HEK293T (cell line): ENCODE measurements around the gene MAP4K4.

Experiments
- CTCF ChIA-PET: fragments of 350-600 bp; formaldehyde crosslinking; extraction: SDS; loops from one replicate; lab custom pipeline; 2021; ENCODE audit warnings: antibody characterized with exemption, inconsistent platforms; lab: Yijun Ruan, JAX
- POLR2A ChIA-PET: fragments of 350-600 bp; formaldehyde crosslinking; extraction: SDS; loops from one replicate; lab custom pipeline; 2020; ENCODE audit warnings: antibody characterized with exemption, inconsistent platforms; lab: Yijun Ruan, JAX
- DNase-seq: peaks from one replicate; pipeline ENCODE4 v3.0.0; 2012; ENCODE audit warnings: mixed read lengths; ENCODE audit errors: extremely low spot score
- ARNT ChIP-seq: fragments of 450-650 bp; IDR thresholded peaks from 2 replicates; pipeline ENCODE4 v1.6.1; 2017; ENCODE audit warnings: mild to moderate bottlenecking
- BHLHE40 ChIP-seq: fragments of 450-650 bp; IDR thresholded peaks from 2 replicates; pipeline ENCODE4 v1.6.1; 2016; ENCODE audit warnings: mild to moderate bottlenecking, moderate library complexity, borderline replicate concordance
- CTBP1 ChIP-seq: fragments of 450-650 bp; IDR thresholded peaks from 2 replicates; pipeline ENCODE4 v1.6.1; 2016; ENCODE audit warnings: borderline replicate concordance
- ELF4 ChIP-seq: fragments of 450-650 bp; IDR thresholded peaks from 2 replicates; pipeline ENCODE4 v1.6.1; 2017; ENCODE audit warnings: antibody characterized with exemption
- FOXA1 ChIP-seq: fragments of 450-650 bp; IDR thresholded peaks from 2 replicates; pipeline ENCODE4 v1.6.1; 2016; ENCODE audit warnings: mild to moderate bottlenecking
- FOXK2 ChIP-seq: fragments of 450-650 bp; IDR thresholded peaks from 2 replicates; pipeline ENCODE4 v1.6.1; 2016; ENCODE audit warnings: mild to moderate bottlenecking
- FOXM1 ChIP-seq: fragments of 450-650 bp; IDR thresholded peaks from 2 replicates; pipeline ENCODE4 v1.6.1; 2017; ENCODE audit warnings: mild to moderate bottlenecking, borderline replicate concordance
- HDGF ChIP-seq: fragments of 450-650 bp; IDR thresholded peaks from 2 replicates; pipeline ENCODE4 v1.6.1; 2017; ENCODE audit warnings: antibody characterized with exemption, borderline replicate concordance
- L3MBTL2 ChIP-seq: fragments of 450-650 bp; conservative IDR thresholded peaks from 2 replicates; pipeline ENCODE4 v1.6.1; 2016; ENCODE audit warnings: mild to moderate bottlenecking
- LEF1 ChIP-seq: fragments of 450-650 bp; IDR thresholded peaks from 2 replicates; pipeline ENCODE4 v1.6.1; 2017; ENCODE audit warnings: mild to moderate bottlenecking, borderline replicate concordance
- NFRKB ChIP-seq: fragments of 450-650 bp; IDR thresholded peaks from 2 replicates; pipeline ENCODE4 v1.6.1; 2016; ENCODE audit warnings: mild to moderate bottlenecking, moderate library complexity
- SP1 ChIP-seq: fragments of 450-650 bp; IDR thresholded peaks from 2 replicates; pipeline ENCODE4 v1.6.1; 2017
- SUZ12 ChIP-seq: fragments of 450-650 bp; IDR thresholded peaks from 2 replicates; pipeline ENCODE4 v1.6.1; 2016; ENCODE audit warnings: mild to moderate bottlenecking
- TARDBP ChIP-seq: fragments of 450-650 bp; IDR thresholded peaks from 2 replicates; pipeline ENCODE4 v1.6.1; 2016
- ZNF384 ChIP-seq: fragments of 450-650 bp; IDR thresholded peaks from 2 replicates; pipeline ENCODE4 v1.6.1; 2016
- TF ChIP-seq, protein P1 (sequence below): fragments of 450-650 bp; IDR thresholded peaks from 2 replicates; pipeline ENCODE4 v1.6.1; 2016

The MAP4K4 gene

GRCh38 chr2:101869527-101869926 is 172.0 kb downstream of the MAP4K4 start:
- DNase-seq = no peak
- POLR2A ChIA-PET = no interaction called here
- CTCF ChIA-PET = interaction anchor here (0.5 to 0.6 kb wide), 2 partner anchors 14 to 1518 kb away, joined by 3 read pairs; no protein-coding TSS in a partner anchor
- TF ChIP-seq ARNT (no peak), SP1 (no peak), FOXA1 (no peak), FOXM1 (no peak), L3MBTL2 (no peak), HDGF (no peak), FOXK2 (no peak), ELF4 (no peak), NFRKB (no peak), CTBP1 (no peak)
- TF ChIP-seq, protein P1, sequence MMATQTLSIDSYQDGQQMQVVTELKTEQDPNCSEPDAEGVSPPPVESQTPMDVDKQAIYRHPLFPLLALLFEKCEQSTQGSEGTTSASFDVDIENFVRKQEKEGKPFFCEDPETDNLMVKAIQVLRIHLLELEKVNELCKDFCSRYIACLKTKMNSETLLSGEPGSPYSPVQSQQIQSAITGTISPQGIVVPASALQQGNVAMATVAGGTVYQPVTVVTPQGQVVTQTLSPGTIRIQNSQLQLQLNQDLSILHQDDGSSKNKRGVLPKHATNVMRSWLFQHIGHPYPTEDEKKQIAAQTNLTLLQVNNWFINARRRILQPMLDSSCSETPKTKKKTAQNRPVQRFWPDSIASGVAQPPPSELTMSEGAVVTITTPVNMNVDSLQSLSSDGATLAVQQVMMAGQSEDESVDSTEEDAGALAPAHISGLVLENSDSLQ = no peak

DNA sequence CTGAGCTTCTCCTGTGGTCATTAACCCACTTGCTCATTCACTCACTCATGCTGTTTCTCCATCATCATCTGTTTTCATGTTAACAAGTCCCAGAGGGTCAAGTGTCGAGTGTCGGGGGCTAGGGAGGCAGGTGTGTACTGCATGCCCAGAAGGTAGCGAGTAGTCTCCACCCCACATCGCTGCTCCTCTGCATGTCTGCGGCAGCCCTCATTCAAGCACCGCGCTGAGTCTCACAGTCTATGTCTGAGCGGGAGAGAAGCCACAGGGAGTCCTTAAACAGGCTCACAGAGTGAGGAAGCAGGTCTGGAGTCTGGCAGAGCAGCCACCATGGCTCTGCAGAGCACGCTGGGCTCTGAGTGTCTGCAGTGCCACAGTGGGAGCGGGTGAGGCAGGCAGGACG is 172.9 kb downstream of the MAP4K4 start:
- POLR2A ChIA-PET = no interaction called here
- DNase-seq = no peak
- CTCF ChIA-PET = interaction anchor here (2.5 kb wide), 1 partner anchor 13 kb away, joined by 5 read pairs; no protein-coding TSS in a partner anchor
- no peak for TF ChIP-seq FOXK2

GRCh38 chr2:101871480-101871879 is 174.0 kb downstream of the MAP4K4 start:
- no peak for DNase-seq
- ChIA-PET CTCF (interaction anchor here (0.6 to 2.5 kb wide), 2 partner anchors 12 to 529 kb away, joined by 4 to 5 read pairs; no protein-coding TSS in a partner anchor), POLR2A (no interaction called here)
- TF ChIP-seq CTBP1 = no peak
- TF ChIP-seq TARDBP = no peak
- no peak for TF ChIP-seq HDGF
- no peak for TF ChIP-seq SUZ12
- TF ChIP-seq BHLHE40 = no peak

DNA sequence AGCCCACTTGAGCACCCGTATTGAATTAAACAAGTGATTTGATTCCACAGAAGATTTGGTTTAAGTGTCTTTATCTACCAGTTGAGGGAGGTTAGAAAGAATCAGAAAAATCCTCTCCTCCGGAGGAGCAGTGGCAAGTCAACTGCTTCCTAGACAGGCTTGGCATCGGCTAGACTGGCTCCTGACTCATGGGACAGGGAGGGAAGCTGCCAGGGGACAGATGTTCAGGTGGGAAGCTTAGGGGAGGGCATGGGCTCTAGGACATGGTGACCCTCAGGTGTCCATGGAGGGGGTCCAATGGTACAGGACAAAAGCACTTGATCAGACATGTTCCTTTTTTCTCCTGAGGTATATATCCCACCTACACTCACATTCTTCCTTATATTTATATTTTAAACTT is 175.0 kb downstream of the MAP4K4 start:
- TF ChIP-seq ZNF384 (no peak), SUZ12 (no peak), ELF4 (no peak), FOXK2 (no peak), TARDBP (no peak), ARNT (no peak), FOXA1 (no peak), FOXM1 (no peak), SP1 (no peak), BHLHE40 (no peak), CTBP1 (no peak), NFRKB (no peak)
- TF ChIP-seq, protein P1 = no peak
- no peak for DNase-seq
- ChIA-PET CTCF (interaction anchor here (0.6 to 2.5 kb wide), 3 partner anchors 11 to 361 kb away, joined by 4 to 9 read pairs (median 5); no protein-coding TSS in a partner anchor), POLR2A (no interaction called here)

- no peak for TF ChIP-seq SP1
- no peak for TF ChIP-seq ELF4
- no peak for TF ChIP-seq LEF1
- TF ChIP-seq SUZ12 = no peak
- TF ChIP-seq, protein P1 = no peak
- TF ChIP-seq NFRKB = no peak
- no peak for TF ChIP-seq ZNF384
- TF ChIP-seq ARNT = no peak
- TF ChIP-seq FOXM1 = no peak
- no peak for TF ChIP-seq FOXA1
- no peak for TF ChIP-seq BHLHE40
- no peak for TF ChIP-seq HDGF
- no peak for TF ChIP-seq L3MBTL2
- peak; percentile 17 for DNase-seq
- POLR2A ChIA-PET = no interaction called here
- CTCF ChIA-PET = no interaction called here
Observed at GRCh38 chr2:101873543-101873942, 176.0 kb downstream of the MAP4K4 start.

- ChIA-PET CTCF (no interaction called here), POLR2A (no interaction called here)
- DNase-seq = no peak
- no peak for TF ChIP-seq FOXM1
Observed at GRCh38 chr2:101874069-101874468, 176.6 kb downstream of the MAP4K4 start.

DNA sequence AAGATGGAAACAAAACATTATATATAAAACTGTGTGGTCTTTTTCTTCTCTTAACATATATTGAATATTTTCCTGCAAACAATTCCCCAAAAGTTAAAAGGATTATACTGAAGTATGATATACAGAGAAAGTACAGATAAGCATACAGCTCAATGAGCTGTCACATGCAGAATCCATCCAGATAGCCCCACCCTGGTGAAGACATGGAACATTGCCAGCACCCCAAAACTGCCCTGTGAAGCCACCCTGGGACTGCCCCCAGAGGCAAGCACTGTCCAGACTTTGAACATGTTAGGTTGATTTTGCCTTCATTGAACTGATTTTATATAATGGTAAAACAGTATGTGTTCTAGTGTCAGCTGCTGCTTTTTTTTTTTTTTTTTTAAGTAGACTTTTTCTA is 182.0 kb downstream of the MAP4K4 start:
- TF ChIP-seq HDGF = no peak
- TF ChIP-seq SP1 = no peak
- no peak for TF ChIP-seq L3MBTL2
- no peak for TF ChIP-seq TARDBP
- TF ChIP-seq ZNF384 = no peak
- TF ChIP-seq NFRKB = no peak
- POLR2A ChIA-PET = no interaction called here
- CTCF ChIA-PET = no interaction called here
- no peak for DNase-seq
